Stimulated activated CD8-positive, alpha-beta memory T cell treated with anti-CD3 and anti-CD28 coated beads, Interleukin-4, amount 100 ng/mL, for 48 hours (primary cell): ENCODE data around the gene PRLH.
A peak's percentile ranks its signal among the peaks of the same experiment; 100 is the strongest.

Experiments used
- DNase-seq: peaks from one replicate; pipeline ENCODE4 v3.0.0-alpha.2; 2020

Gene PRLH

DNA sequence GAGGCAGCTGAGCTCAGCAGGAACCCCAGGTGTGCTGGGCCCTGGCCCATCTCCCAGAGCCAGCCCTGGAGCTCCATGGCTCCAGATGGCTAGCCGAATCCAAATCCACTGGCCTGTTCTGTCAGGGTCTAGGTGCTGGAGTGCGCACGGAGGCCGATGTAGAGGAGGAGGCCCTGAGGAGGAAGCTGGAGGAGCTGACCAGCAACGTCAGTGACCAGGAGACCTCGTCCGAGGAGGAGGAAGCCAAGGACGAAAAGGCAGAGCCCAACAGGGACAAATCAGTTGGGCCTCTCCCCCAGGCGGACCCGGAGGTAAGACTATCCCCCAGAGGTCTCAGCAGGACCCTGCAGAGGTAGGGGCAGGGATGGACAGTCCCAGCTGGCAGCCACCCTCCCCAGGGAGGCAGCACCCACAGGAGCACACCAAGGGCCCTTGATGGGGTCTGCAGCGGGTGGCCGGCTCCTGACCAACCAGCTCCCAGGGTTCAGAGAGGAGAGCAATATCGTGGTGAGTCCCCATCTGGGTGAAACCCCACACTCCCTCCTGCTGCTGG, 26.1 kb upstream of the PRLH start:
- DNase-seq: no peak

GRCh38 chr2:237540823-237541222, 25.6 kb upstream of the PRLH start:
- no peak for DNase-seq

GRCh38 chr2:237541243-237541642, 25.1 kb upstream of the PRLH start:
- DNase-seq: no peak

DNA sequence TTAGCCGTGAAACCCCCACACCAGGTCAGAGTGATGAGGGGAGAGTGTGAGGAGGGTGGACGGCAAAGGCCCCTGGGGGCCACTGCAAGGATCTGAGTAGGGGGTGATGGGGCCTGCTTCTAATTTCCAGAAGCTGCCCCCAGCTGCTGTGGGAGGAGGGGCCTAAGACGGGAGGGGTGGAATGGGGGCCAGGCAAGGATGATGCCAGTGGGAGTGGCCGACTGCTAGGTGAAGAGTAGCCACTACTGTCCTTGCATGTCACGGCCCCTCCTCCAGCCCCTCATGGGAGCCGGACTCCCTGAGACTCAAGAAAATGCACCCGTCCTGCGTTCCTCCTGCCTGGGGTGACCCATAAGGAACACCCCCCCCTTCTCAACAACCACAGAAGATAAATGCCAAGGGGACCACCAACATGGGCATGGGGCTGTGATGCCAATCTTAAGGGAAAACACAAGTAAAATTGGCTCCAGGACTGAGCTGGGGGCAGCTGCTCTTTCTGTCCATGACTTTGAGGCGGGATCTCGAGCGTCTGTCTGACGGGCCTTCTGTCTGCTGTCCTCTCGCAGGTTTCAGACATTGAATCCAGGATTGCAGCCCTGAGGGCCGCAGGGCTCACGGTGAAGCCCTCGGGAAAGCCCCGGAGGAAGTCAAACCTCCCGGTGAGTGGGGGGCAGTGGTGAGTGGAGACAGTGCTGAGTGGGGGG, 24.2 kb upstream of the PRLH start:
- DNase-seq: no peak

GRCh38 chr2:237546040-237546875, 20.1 kb upstream of the PRLH start:
- DNase-seq: no peak

- DNase-seq: no peak
Observed at GRCh38 chr2:237546876-237547395, 19.4 kb upstream of the PRLH start.

DNA sequence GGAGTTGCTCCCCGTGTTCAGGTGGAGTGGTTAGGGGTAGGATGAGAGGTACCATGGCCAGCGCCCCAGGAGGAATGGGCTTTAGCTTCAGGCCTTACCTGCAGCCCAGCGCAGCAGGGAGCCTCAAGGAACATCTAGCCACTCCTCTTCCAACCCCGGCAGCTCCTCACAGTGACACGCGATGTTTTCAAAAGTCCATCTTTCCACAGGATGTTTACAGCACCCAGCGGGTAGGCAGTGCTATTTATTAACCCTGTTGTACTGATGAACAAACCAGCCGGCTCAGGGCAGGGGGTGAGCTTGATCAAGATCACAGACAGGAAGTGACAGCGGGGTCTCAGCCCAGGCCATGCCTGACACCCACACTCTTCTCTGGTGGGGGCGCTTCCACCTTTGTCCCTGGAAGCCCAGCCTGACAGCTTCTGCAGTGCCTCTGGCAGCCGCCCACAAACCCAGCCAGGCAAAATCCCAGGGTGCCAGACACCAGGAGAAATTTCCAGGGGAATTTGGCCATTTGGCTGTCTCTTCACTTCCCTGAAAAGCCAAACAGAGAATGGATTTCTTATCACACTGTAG, 18.4 kb upstream of the PRLH start:
- DNase-seq: no peak

GRCh38 chr2:237549216-237549615, 17.2 kb upstream of the PRLH start:
- DNase-seq: no peak

GRCh38 chr2:237549643-237550415, 16.5 kb upstream of the PRLH start:
- no peak for DNase-seq

- DNase-seq: no peak
Observed at GRCh38 chr2:237551071-237551574, 15.3 kb upstream of the PRLH start.

- DNase-seq: no peak
Observed at GRCh38 chr2:237552908-237553307, 13.5 kb upstream of the PRLH start.

- no peak for DNase-seq
Observed at GRCh38 chr2:237553948-237554347, 12.4 kb upstream of the PRLH start.

DNA sequence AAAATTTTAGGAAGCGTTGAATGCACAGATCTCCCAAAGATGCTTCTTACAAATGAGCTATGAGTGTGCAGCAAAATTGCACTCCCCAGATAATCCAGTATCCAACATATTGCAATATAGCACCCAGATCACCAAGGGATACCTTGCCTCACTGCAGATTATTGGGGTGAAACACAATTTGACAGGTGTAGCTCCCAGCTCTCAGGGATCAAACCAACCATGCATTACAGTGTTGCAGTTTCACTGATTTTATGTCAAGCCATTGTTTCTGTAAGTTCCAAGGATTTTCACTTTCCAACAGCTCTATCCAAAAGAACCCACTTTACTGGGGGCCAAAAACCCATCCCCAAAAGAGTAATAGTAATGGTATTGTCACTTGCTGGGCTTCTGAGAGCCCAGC, 10.8 kb upstream of the PRLH start:
- no peak for DNase-seq

- peak; percentile 52 for DNase-seq
Observed at GRCh38 chr2:237556773-237557632, 9.4 kb upstream of the PRLH start.

GRCh38 chr2:237557633-237558015, 8.8 kb upstream of the PRLH start:
- no peak for DNase-seq

DNA sequence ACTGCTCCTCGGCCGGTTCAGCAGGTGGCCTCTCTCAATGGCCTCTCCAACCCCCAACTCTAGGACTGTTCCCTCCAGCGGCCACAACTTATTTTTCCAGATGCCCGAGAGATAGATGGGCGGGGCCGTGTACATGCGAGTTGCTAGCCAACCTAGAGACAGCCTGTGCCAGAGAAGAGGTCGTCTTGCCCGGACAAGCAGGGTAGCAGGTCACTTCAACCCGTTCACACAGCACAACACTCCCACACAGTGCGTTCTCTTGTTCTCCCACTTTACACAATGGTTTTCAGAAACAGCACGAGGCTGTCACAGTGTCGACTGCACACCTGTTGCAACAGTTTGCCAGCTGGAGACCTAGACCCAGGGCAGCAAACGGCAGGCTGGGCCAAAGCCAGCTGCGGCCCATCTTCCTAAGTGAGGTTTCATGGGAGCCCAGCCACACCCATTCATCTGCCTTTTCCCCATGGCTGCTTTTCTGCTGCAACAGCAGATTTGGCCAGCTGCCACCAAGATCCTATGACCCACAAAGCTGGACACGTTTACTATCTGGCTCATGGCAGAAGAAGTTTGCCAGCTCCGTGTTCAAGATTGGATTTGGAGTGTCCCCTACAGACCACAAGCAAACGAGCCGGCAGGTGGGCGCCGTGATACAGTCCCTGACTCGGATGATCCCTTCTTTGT, 7.3 kb upstream of the PRLH start:
- DNase-seq: no peak

GRCh38 chr2:237561221-237561620, 5.2 kb upstream of the PRLH start:
- DNase-seq: no peak

- DNase-seq: no peak
Observed at GRCh38 chr2:237563816-237564215, 2.6 kb upstream of the PRLH start.

DNA sequence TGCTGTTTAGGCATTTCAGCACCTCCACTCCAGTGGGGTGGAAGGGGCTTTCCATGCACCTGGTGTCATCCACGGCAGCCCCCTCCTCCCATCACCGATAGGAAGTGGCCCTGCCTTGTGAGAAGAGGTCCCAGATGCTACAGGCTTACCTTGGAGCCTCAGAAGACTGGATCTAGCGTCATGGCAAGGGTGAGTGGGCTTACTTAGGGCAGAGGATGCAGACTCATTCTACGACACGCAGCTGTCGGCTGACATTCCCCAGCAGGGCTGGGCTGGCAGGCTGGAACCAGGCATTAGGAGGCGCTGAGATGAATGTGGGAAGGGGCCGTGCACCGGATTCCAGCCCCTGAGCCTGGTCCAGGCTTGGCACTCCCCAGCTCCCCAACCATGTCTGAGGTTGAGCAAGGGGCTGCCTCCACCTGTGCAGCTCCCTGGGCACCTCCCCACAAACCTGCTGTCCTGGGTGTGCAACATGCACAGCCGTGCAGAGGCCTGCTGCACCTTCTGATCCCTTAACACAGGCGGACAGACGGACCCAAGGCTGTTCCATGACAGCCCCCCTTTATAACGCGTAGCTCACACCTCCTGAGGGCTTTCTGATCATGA, 1.7 kb upstream of the PRLH start:
- no peak for DNase-seq

GRCh38 chr2:237565974-237566373, 400 bp upstream of the PRLH start:
- DNase-seq: no peak
